ENCODE data around the gene SRC.

Gene SRC

DNA sequence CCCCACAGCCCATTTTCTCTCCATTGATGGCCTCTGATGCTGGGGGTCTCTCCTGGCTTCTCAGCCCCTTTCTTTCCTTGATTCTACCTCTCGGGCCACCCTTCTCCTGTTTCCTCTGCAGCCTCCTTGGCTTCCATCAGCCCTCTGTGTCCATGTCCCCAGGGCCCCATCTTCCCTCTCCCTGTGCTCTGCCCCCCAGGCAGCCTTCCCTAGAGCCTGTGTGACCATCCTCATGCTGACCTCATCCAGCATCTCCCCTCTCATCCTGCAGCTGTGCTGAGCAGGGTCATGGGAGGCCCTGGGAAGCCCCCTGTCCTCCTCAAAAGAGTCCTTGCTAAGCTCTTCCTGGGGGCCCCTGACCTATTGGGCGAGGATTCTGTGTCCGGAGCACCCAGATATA is 101.7 kb downstream of the SRC start:
- no peak overlapping the region for H3K4me3 ChIP-seq (ENCODE audit: low read length)
- DNase-seq (ENCODE audit: low read depth): no peak
- TF ChIP-seq, protein P1, sequence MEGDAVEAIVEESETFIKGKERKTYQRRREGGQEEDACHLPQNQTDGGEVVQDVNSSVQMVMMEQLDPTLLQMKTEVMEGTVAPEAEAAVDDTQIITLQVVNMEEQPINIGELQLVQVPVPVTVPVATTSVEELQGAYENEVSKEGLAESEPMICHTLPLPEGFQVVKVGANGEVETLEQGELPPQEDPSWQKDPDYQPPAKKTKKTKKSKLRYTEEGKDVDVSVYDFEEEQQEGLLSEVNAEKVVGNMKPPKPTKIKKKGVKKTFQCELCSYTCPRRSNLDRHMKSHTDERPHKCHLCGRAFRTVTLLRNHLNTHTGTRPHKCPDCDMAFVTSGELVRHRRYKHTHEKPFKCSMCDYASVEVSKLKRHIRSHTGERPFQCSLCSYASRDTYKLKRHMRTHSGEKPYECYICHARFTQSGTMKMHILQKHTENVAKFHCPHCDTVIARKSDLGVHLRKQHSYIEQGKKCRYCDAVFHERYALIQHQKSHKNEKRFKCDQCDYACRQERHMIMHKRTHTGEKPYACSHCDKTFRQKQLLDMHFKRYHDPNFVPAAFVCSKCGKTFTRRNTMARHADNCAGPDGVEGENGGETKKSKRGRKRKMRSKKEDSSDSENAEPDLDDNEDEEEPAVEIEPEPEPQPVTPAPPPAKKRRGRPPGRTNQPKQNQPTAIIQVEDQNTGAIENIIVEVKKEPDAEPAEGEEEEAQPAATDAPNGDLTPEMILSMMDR (conservative IDR thresholded peaks at IDR 0.05; ENCODE audit: low read length): no peak

DNA sequence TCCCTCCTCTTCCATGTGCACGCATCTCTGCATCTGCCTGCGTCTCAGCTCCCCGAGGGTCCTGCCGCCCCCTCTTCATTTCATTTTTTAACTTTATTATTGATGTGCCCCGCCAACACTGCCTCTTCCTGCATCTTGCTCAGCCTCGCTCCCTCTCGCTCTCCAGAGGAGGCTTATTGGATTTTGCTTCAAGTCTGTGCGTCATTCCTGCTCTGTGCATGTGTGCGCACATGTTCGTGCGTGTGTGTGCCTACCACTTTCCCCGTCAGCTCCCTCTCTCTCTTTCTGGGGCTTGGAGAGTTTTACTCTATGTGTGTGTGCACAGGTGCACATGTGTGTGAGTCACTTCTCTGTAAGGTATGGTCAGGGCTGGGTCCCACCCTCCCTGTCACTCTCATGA is 103.3 kb downstream of the SRC start:
- TF ChIP-seq, protein P1 (conservative IDR thresholded peaks at IDR 0.05; ENCODE audit: low read length): no peak
- no peak for DNase-seq (ENCODE audit: low read depth)
- no peak overlapping the region for H3K4me3 ChIP-seq (ENCODE audit: low read length)

DNA sequence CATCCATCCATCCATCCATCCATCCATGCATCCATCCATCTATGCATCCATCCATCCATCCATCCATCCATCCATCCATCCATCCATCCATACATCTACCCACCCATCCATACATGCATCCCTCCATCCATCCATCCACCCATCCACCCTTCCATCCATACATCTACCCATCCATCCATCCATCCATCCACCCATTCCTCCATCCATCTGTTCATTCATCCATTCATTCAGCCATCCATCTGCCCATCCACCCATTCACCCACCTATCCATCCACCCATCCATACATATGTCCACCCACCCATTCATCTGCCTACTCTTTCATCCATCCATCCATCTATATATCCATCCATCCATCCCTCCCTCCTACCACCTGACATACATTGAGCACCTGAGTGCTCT is 104.4 kb downstream of the SRC start:
- TF ChIP-seq, protein P1 (conservative IDR thresholded peaks at IDR 0.05; ENCODE audit: low read length): no peak
- H3K4me3 ChIP-seq (ENCODE audit: low read length): no peak overlapping the region
- DNase-seq (ENCODE audit: low read depth): no peak

GRCh38 chr20:37451616-37452015 is 105.7 kb downstream of the SRC start:
- TF ChIP-seq, protein P1 (conservative IDR thresholded peaks at IDR 0.05; ENCODE audit: low read length): no peak
- no peak overlapping the region for H3K4me3 ChIP-seq (ENCODE audit: low read length)
- DNase-seq (ENCODE audit: low read depth): no peak

DNA sequence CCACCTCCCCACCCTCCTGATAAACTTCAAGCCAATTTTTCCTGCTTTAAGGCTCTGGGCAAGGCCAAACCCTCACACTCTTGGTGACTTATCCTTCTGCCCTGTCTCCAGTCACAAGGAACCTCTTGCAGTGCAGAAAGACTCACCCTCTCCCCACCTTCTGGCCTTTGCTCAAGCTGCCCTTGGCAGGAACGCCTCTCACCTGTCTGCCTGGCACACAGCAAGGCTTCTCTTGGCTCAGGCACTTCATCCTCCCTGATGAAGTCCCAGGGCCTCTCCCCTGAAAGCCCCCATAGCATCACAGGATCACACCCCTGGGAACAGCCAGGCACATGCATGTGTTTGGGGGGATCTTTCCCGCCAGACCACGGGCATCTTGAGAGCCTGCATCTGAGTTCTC is 106.3 kb downstream of the SRC start:
- TF ChIP-seq, protein P1 (conservative IDR thresholded peaks at IDR 0.05; ENCODE audit: low read length): no peak
- no peak for DNase-seq (ENCODE audit: low read depth)
- no peak overlapping the region for H3K4me3 ChIP-seq (ENCODE audit: low read length)

- DNase-seq (ENCODE audit: low read depth): no peak
- H3K4me3 ChIP-seq (ENCODE audit: low read length): no peak overlapping the region
- TF ChIP-seq, protein P1 (conservative IDR thresholded peaks at IDR 0.05; ENCODE audit: low read length): no peak
These were observed 107.3 kb downstream of the SRC start for GRCh38 chr20:37453288-37453687.

DNA sequence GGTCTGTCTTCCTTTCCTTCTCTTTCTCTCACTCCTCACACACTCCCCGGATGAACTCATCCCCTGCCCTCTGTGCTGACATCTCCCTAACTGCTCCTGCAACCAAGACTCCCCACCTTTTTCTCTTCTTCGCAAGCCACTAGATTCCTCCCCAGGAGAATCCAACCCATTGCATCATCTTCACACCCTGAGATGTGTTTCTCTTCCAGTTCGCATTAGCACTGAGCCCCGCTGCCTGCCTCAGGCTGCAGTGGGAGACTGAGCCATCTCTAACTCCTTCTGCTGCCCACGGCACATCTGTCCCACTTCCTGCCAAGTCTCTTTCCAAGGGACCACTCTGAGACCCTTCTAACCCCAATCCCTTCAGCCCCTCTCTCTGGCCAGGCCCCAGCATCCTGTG is 107.9 kb downstream of the SRC start:
- no peak overlapping the region for H3K4me3 ChIP-seq (ENCODE audit: low read length)
- TF ChIP-seq, protein P1 (conservative IDR thresholded peaks at IDR 0.05; ENCODE audit: low read length): no peak
- DNase-seq (ENCODE audit: low read depth): no peak

Measured in AG10803 (cell line).